ENCODE measurements around the gene DAB1.
"Not testable (repeated sequence)": the region's sequence is repeated elsewhere in the genome, so short reads cannot be mapped to it uniquely, and the experiment has no call there.

Gene DAB1

GRCh38 chr1:57111175-57111574, 312.7 kb downstream of the DAB1 start:
- no peak for DNase-seq

GRCh38 chr1:57109883-57110282, 314.0 kb downstream of the DAB1 start:
- DNase-seq: no peak

- no peak for DNase-seq
These were observed 314.6 kb downstream of the DAB1 start for GRCh38 chr1:57109247-57109646.

- no peak for DNase-seq
These were observed 317.6 kb downstream of the DAB1 start for GRCh38 chr1:57106296-57106695.

- no peak for DNase-seq
These were observed 321.1 kb downstream of the DAB1 start for GRCh38 chr1:57102561-57103326.

- DNase-seq: no peak
These were observed 322.7 kb downstream of the DAB1 start for GRCh38 chr1:57101209-57101608.

GRCh38 chr1:57094749-57095148, 329.1 kb downstream of the DAB1 start:
- no peak for DNase-seq

GRCh38 chr1:57093122-57093521, 330.7 kb downstream of the DAB1 start:
- DNase-seq: no peak

- DNase-seq: no peak
These were observed 332.2 kb downstream of the DAB1 start for GRCh38 chr1:57091642-57092041.

GRCh38 chr1:57089855-57090254, 334.0 kb downstream of the DAB1 start:
- no peak for DNase-seq

- DNase-seq: no peak
These were observed 334.6 kb downstream of the DAB1 start for GRCh38 chr1:57089221-57089620.

- DNase-seq: no peak
These were observed 335.2 kb downstream of the DAB1 start for GRCh38 chr1:57088653-57089052.

GRCh38 chr1:57087660-57088059, 336.2 kb downstream of the DAB1 start:
- not testable (repeated sequence) for DNase-seq

GRCh38 chr1:57086154-57086553, 337.7 kb downstream of the DAB1 start:
- DNase-seq: no peak

GRCh38 chr1:57084701-57085100, 339.2 kb downstream of the DAB1 start:
- DNase-seq: no peak

- DNase-seq: no peak
These were observed 341.0 kb downstream of the DAB1 start for GRCh38 chr1:57082711-57083439.

GRCh38 chr1:57079454-57080157, 344.3 kb downstream of the DAB1 start:
- DNase-seq: no peak

- no peak for DNase-seq
These were observed 351.3 kb downstream of the DAB1 start for GRCh38 chr1:57072401-57073110.

GRCh38 chr1:57067863-57068262, 356.0 kb downstream of the DAB1 start:
- no peak for DNase-seq

GRCh38 chr1:57066980-57067610, 356.8 kb downstream of the DAB1 start:
- DNase-seq: no peak

- DNase-seq: no peak
These were observed 358.4 kb downstream of the DAB1 start for GRCh38 chr1:57065442-57065841.

GRCh38 chr1:57064379-57065140, 359.3 kb downstream of the DAB1 start:
- no peak for DNase-seq

All from NCI-H2081 (cell line).